ENCODE measurements around the gene RBMS3. TPM values are rescaled to one million over a fixed set of nuclear protein-coding genes. Genes with fewer than 3 reads are reported as not detected.

RBMS3 gene
- total RNA-seq, 3 donors from 2014 or later: 4.6 to 53.6 (median 11.7) TPM

GRCh38 chr3:29826712-29827111, 545.8 kb downstream of the RBMS3 start:
- Histone ChIP-seq H3K36me3 (ENCODE audit: low read depth) (no peaks in the 10 kb centered on the region), H3K9me3 (no peaks in the 10 kb centered on the region), H3K4me1 (ENCODE audit: low read depth) (no peaks in the 10 kb centered on the region), H3K4me3 (no peak overlapping the region)
- intact Hi-C loops (cut with DNase I, micrococcal nuclease): no loop called here
- DNase-seq (no peak), ATAC-seq (no peak)
- TF ChIP-seq, protein P1, sequence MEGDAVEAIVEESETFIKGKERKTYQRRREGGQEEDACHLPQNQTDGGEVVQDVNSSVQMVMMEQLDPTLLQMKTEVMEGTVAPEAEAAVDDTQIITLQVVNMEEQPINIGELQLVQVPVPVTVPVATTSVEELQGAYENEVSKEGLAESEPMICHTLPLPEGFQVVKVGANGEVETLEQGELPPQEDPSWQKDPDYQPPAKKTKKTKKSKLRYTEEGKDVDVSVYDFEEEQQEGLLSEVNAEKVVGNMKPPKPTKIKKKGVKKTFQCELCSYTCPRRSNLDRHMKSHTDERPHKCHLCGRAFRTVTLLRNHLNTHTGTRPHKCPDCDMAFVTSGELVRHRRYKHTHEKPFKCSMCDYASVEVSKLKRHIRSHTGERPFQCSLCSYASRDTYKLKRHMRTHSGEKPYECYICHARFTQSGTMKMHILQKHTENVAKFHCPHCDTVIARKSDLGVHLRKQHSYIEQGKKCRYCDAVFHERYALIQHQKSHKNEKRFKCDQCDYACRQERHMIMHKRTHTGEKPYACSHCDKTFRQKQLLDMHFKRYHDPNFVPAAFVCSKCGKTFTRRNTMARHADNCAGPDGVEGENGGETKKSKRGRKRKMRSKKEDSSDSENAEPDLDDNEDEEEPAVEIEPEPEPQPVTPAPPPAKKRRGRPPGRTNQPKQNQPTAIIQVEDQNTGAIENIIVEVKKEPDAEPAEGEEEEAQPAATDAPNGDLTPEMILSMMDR (IDR thresholded peaks at IDR 0.05): no peak

- Histone ChIP-seq H3K36me3 (ENCODE audit: low read depth) (no peaks in the 10 kb centered on the region), H3K9me3 (no peaks in the 10 kb centered on the region), H3K4me3 (no peak overlapping the region), H3K4me1 (ENCODE audit: low read depth) (no peaks in the 10 kb centered on the region)
- intact Hi-C loops (cut with DNase I, micrococcal nuclease): no loop called here
- DNase-seq (no peak), ATAC-seq (no peak)
- TF ChIP-seq, protein P1 (IDR thresholded peaks at IDR 0.05): no peak
Measured at GRCh38 chr3:29827756-29828155, 546.9 kb downstream of the RBMS3 start.

GRCh38 chr3:29829340-29829739, 548.5 kb downstream of the RBMS3 start:
- intact Hi-C loops (cut with DNase I, micrococcal nuclease): no loop called here
- ATAC-seq (no peak), DNase-seq (no peak)
- Histone ChIP-seq H3K4me1 (ENCODE audit: low read depth) (no peaks in the 10 kb centered on the region), H3K9me3 (no peaks in the 10 kb centered on the region), H3K36me3 (ENCODE audit: low read depth) (no peaks in the 10 kb centered on the region), H3K4me3 (no peak overlapping the region)
- TF ChIP-seq, protein P1 (IDR thresholded peaks at IDR 0.05): no peak

DNA sequence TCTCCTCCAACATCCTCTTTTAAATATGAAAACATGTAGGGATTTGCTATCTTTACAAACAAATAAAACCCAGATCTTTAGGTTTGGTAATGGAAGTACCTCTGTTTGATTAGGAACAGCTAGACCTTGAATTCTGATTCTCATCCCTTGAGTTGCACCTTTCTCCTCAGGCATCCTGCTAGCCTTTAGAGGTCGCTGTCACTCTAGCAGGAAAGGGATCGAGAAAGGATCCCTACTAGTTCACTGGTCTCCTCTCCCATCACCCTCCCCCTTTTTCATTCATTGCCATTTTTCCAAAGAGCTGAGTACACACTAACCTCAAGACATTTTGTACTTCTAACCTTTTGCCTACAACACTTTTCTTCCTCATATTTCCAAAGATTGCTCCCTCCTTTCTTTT, 569.8 kb downstream of the RBMS3 start:
- Histone ChIP-seq H3K9me3 (no peaks in the 10 kb centered on the region), H3K4me1 (ENCODE audit: low read depth) (no peaks in the 10 kb centered on the region), H3K36me3 (ENCODE audit: low read depth) (no peaks in the 10 kb centered on the region), H3K4me3 (no peak overlapping the region)
- intact Hi-C loops (cut with DNase I, micrococcal nuclease): no loop called here
- no peak for ATAC-seq
- DNase-seq: no peak
- TF ChIP-seq, protein P1 (IDR thresholded peaks at IDR 0.05): no peak

DNA sequence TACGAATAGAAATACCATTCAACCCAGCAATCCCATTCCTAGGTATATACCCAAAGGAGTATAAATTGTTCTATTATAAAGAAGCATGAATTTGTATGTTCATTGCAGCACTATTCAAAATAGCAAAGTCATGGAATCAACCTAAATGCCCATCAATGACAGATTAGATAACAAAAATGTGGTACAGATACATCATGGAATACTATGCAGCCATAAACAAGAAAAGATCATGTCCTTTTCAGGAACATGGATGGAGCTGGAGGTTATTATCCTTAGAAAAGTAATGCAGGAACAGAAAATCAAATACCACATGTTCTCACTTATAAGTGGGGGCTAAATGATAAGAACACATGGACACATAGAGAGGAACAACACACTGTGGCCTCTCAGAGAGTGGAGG, 571.9 kb downstream of the RBMS3 start:
- ATAC-seq (no peak), DNase-seq (no peak)
- TF ChIP-seq, protein P1 (IDR thresholded peaks at IDR 0.05): no peak
- intact Hi-C loops (cut with DNase I, micrococcal nuclease): no loop called here
- no peaks in the 10 kb centered on the region for H3K9me3 ChIP-seq
- no peaks in the 10 kb centered on the region for H3K4me1 ChIP-seq (ENCODE audit: low read depth)
- H3K4me3 ChIP-seq: no peak overlapping the region
- H3K36me3 ChIP-seq (ENCODE audit: low read depth): no peaks in the 10 kb centered on the region

DNA sequence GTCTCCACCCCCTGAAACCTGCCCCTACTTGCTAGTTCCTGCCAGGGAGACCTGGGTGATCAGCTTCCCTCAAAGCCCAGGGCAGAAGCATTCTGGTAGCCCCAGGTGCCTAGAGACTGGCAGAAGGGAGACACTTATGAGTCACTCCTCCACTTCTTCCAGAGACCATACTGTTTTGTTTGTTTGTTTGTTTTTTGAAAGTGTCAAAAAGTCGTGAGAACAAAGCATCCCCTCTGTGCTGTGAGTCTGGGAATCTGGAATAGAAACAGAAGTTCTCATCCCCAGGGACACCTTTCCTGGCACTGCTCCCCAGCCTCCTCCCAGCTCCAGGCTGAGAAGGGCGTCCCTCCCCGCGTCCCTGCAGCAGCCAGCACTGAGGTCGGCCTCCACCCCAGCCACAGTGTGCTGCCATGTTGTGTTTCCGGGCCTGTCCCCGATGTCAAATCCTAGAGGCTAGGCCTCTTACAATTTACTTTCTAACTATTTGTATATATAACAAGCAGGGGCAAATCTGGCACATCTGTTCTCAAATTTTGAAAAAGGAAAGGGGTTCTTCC, 573.0 kb downstream of the RBMS3 start:
- Histone ChIP-seq H3K4me1 (ENCODE audit: low read depth) (no peaks in the 10 kb centered on the region), H3K36me3 (ENCODE audit: low read depth) (no peaks in the 10 kb centered on the region), H3K9me3 (no peaks in the 10 kb centered on the region), H3K4me3 (no peak overlapping the region)
- TF ChIP-seq, protein P1 (IDR thresholded peaks at IDR 0.05): no peak
- intact Hi-C loops (cut with DNase I, micrococcal nuclease): no loop called here
- ATAC-seq (no peak), DNase-seq (no peak)
